GM19328 (cell line): ENCODE results near the gene CLMN.

Experiments
- ATAC-seq: cut with Tn5 transposase; IDR thresholded peaks from one replicate; pipeline ENCODE4 v1.9.1; 2021; ENCODE audit warnings: mild to moderate bottlenecking, moderate library complexity; ENCODE audit not compliant: unreplicated experiment

The CLMN gene

DNA sequence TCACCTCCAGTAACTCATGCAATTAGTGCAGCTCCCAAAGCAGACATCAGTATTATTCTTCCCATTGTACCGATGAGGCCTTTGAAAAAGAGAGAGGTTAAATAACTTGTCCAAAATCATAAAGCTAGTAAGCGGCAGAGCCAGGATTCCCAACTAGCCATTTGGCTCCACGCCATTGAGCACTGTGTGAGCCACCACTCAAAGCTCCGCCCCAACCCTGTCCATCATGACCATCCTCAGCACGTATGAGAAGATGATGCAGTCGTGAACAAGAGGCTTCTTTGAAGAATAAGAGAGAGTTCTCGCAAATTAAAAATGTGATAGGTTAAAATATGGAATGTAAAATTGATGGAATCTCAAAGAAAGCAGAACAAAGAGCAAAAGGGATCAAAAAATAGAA lies 14.6 kb downstream of the CLMN start:
- no peak for ATAC-seq

DNA sequence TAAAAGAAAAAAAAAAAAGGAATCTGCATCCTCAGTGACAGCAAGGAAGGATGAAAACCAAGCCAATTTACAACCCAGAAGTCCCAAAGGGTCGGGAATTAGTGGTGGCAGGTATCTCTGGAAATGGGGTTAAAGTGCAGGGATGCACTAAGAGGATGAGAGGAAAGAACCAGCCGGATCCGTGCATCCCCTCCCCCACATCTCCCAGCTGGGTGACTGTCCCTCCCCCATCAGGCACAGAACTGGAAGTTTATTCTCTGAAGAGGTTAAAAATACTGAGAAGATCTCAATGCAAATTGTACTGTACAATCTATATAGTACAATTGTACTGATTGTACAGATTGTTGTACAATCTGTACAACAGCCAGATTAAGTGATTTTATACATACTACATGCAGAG lies 15.4 kb downstream of the CLMN start:
- ATAC-seq = no peak

DNA sequence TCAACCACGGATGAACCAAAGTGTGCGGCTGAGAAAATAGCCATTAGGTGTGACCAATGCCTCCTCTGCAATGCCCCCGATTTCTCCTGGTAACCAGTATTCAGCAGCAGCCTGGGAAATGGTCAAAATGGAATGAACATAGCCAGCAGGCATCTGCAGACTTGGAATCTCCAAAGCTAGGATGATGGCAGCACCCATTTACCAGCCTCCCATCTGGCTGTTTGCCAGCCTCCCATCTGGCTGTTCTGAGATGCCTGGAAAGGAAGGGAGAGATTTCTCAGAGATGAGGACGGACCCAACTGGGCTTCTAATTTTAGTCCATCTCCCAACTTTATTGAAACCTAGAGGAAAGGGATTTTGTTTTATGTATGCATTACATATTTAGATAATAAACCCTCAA lies 16.2 kb downstream of the CLMN start:
- no peak for ATAC-seq

DNA sequence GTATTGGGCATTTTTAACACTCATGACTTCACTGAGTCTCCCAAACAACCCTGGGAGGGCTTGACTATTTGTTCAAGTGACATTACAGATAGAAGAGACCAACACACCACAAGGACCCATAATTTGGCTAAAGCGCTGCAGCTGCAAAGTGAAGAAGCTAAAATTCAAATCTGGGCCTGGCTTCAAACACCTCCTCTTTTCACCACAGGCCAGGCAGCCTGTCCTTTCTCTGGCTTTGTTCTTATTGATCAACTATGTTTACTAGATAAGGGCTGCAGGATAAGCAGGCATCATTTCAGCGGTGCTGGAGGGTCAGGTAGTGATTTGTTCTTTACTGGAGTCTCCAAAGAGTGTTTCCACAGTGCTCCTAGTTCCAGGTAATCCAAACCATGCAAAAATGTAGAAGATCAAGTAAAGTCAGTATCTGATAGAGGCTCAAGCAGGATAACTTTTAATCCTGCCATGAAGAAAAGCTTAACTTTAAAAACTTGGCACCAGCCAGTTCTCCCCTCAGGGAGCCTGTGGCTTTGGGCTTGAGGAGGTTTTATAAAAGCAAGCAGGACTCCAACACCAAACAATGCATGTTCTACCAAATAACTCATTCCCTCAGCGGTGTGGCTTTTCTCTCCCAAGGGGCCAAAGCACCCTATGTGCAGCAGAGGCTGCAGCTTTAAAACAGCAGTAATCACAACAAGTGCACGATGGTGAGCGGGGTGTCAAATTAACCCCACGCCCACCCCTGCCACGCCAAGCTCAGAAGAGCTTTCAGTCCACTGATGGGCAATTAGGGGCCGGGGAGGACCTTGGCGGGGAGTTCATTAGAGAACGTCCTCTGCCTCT lies 16.8 kb downstream of the CLMN start:
- no peak for ATAC-seq

DNA sequence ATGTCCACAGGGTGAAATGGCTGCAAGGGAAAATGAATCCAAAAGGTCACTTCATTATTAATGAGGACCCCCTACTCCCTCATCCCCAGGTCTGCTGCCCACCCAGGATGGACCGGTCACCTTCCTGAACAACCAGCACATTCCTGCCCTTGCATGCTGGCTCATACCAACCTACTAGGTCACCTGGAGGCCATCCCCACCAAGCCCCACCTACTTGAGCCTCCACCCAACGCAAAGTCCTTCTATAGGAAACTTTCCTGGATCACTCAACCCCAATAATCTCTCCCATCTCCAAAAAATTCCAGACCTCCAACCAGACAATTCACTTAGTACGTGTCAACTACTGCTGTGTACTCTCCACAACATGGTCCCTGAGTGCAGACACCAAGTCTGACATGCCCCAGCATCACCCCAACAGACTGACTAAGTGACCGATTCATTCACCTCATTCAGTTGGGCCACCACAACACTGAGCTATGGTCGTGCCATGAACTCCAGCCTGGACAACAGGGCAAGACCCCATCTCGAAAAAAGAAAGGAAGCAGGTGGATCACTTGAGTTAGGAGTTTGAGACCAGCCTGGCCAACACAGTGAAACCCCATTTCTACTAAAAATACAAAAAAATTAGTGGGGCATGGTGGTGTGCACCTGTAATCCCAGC lies 18.1 kb downstream of the CLMN start:
- ATAC-seq = no peak

- no peak for ATAC-seq
Measured at GRCh38 chr14:95300697-95301526, 18.8 kb downstream of the CLMN start.

GRCh38 chr14:95300002-95300696 lies 19.6 kb downstream of the CLMN start:
- no peak for ATAC-seq

DNA sequence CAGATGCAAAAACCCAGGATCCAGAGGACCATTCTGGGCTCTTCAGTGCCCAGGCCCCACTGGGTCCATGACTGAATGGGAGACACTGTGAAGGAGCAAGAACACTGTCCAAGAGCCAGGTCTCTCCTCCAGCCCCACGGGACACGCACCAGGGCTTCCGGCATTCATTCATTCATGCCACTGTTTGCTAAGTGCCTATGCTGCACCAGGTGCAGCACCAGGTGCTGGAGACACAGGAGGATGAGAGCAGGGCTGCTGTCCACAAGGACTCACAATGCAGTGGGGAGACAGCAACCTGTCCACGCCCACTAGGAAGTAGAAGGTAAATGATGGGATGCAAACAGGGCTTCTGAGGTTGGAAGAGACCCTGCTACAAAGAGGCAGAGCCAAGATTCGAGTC lies 20.4 kb downstream of the CLMN start:
- ATAC-seq = no peak

GRCh38 chr14:95297832-95298231 lies 21.9 kb downstream of the CLMN start:
- ATAC-seq = no peak

- ATAC-seq = no peak
Measured at GRCh38 chr14:95296966-95297365, 22.7 kb downstream of the CLMN start.

GRCh38 chr14:95295600-95296376 lies 23.9 kb downstream of the CLMN start:
- no peak for ATAC-seq

- no peak for ATAC-seq
Measured at GRCh38 chr14:95294834-95295599, 24.7 kb downstream of the CLMN start.

DNA sequence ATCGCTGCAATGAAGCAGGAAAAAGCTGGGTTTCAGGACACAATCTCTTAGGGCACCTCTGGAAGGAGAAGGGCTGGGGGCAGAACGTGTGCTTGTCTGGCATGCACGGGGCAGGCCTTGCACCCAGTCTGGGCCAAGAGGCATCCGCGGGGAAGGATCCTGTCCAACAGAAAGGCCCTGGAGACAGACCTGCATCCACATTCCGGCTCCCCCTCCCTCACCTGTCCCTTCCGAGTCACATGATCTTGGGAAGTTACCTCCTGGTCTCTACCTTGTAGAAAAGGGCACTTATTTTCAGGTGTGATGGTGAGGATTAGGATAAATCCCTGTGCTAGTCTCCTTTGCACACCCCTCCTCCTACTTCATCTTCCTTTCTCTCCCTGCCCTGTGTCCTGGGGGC lies 25.4 kb downstream of the CLMN start:
- no peak for ATAC-seq

- no peak for ATAC-seq
Measured at GRCh38 chr14:95293449-95293848, 26.3 kb downstream of the CLMN start.

- ATAC-seq = no peak
Measured at GRCh38 chr14:95292660-95293425, 26.9 kb downstream of the CLMN start.

- no peak for ATAC-seq
Measured at GRCh38 chr14:95291859-95292542, 27.7 kb downstream of the CLMN start.

DNA sequence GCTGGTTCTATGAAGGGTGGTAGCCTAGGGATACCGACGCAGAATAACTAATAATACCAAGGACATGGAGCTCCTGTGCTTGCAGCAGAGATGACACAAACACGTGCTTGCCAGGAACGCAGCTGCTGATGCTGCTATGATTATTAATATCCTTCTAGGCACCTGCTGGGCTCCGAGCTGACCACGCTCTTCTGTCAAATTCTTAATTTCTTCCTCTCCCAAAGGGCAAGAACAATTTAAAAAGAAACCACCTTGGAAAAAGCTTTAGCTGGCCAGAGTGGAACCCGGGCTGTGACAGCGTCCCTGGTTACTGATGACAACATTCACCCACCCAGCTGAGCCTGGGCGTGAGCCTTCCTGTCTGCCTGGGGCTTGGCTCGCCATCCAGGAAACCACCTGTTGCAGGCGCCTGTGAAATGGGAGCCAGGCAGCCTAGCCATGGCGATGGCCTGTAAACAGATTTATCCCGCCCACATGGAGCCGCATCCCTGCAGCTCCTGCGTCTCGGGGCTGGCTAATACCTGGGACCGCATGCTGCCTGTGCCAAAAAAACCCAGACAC lies 28.8 kb downstream of the CLMN start:
- ATAC-seq = no peak

DNA sequence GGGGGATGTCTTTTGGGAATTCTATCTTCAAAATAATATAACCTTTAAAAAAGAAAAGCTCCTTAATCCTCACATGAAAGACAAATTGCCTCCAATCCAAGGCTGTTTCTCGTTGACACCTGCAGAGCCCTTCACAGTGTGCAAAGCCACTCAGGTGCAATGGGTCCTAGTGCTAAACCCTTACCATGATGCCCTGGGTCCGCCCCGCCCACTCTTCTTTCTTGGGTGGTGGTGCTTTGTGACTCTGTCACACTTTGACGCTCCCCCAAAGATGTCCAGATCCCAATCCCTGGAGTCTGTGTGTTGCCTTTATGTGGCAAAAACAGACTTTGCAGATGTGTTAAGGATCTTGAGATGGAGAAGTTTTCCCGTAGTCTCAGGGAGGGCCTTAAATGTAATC lies 29.7 kb downstream of the CLMN start:
- ATAC-seq = no peak
